T1000 (cell line): Measurements from ENCODE around the gene BAIAP3.
A peak's percentile ranks its signal among the peaks of the same experiment; 100 is the strongest.

Experiments
- DNase-seq: peaks from one replicate; lab custom pipeline; 2025; ENCODE audit warnings: mixed read lengths; lab: John Stamatoyannopoulos, UW

The BAIAP3 gene

DNA sequence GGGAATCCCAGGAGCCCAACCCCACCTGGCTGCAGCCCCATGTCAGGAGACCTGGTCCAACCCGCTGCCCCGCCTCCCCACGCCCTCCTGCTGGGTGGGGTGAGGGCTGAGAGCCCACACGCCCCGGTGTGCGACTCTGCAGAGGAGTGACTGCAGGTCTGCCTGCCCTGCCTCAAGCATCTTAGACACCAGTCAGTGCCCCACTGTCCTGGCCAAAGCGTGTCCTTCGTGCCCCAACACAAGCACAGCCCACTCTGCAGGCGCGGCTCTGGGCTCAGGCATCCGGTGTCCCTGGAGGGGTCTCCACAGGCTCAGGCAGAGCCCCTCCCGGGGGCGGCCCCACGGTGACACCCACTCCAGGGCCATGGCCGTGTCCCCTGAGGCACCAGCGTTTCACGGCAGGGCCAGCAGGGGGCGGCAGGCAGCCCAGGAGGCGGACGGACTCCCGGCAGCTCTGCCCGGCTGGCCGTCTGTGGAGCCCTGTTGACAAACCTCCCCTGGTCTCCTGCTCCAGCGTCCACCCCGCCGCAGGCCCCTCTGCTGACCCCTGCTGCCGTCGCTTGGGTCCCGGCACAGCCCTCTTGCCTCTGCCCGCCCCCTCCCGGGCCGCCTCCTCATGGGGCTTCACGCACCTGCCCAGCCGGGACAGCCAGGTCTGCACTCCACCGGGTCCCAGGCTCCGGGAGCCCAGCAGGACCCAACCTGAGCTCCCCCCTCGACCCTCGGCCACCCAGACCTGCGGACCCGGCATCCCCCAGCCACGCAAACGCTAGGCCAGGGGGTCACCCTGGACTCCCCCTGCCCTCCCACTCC, 32.6 kb upstream of the BAIAP3 start:
- no peak for DNase-seq

DNA sequence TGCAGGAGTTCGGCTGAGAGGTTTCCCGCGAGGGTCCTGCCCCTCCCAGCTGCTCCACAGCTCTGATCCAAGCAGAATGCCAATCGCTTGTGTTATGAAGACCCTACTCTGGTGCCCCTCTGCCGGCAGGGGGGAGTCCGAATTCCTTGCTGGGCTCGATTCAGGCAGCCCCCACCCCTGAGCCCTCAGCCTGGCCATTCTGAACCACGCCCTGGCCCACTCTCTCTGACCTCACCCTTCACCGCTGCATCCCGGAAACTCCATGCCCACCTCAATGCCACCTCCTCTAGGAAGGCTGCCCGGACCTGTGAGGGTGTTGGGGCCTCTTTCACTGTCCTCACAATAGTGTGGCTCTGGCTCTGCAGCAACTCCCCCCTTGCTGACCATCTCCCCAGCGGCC, 31.9 kb upstream of the BAIAP3 start:
- DNase-seq, result no peak

DNA sequence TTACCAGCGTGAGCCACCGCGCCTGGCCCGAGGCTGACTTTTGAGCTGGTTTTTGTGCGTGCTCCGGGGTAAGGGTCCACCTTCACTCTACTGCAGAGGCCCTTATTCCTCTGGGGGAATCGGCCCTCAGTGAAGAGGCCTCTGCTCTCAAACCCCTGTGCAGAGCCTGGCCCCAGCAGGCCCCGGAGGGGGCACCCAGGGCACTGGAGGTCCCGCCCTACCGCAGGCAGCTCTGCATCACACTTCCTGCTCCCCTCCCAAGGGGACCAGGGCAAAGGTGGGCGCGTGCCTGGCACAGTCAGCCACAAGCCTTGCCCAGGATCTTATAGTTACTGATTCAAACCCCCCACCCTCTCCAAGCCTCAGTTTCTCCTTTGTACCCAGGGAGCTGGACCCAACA, 27.6 kb upstream of the BAIAP3 start:
- no peak for DNase-seq

DNA sequence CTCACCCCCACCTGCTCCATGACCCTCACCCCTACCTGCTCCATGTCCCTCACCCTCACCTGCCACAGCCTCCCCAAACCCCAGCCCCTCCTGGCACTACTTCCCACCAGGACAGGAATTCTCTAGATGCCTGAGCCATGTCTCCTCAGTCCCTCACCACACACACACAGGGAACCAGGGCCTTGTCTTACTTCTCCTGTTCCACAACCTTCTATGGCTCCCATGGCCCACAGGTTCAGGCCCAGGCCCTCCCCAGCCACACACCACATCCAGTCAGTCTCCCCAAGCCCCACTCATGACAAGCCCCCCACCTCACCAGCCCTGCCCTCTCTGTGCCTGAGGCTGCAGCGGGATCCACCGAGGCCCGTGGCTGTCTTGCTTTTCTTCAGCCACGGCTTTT, 27.1 kb upstream of the BAIAP3 start:
- no peak for DNase-seq

DNA sequence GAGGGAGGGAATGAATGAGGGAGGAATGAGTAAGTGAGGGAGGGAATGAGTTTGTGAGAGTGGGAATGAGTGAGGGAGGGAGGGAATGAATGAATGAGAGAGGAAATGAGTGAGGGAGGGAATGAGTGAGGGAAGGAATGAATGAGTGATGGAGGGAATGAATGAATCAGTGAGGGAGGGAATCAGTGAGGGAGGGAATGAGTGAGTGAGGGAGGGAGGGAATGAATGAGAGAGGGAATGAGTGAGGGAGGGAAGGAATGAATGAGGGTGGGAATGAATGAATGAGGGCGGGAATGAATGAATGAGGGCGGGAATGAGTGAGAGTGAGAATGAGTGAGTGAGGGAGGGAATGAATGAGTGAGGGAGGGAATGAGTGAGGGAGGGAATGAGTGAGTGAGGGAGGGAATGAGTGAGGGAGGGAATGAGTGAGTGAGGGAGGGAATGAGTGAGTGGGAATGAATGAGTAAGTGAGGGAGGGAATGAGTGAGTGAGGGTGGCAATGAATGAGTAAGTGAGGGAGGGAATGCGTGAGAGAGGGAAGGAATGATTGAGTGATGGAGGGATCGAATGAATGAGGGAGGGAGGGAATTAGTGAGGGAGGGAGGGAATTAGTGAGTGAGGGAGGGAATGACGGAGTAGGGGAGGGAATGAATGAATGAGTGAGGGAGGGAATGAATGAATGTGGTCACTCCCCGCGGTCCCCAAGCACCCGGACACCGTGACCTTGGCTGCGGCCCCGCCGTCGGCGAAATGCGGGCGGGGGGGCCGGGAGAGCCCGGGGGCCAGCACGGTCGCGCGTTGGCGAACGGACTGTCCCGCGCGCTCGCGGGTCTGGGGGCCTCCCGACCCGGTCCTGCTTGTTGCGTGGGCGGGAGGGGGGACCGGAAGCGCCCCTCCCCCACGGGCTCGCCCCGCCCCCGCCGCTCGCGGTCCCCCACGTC, 25.1 kb upstream of the BAIAP3 start:
- DNase-seq, result no peak

DNA sequence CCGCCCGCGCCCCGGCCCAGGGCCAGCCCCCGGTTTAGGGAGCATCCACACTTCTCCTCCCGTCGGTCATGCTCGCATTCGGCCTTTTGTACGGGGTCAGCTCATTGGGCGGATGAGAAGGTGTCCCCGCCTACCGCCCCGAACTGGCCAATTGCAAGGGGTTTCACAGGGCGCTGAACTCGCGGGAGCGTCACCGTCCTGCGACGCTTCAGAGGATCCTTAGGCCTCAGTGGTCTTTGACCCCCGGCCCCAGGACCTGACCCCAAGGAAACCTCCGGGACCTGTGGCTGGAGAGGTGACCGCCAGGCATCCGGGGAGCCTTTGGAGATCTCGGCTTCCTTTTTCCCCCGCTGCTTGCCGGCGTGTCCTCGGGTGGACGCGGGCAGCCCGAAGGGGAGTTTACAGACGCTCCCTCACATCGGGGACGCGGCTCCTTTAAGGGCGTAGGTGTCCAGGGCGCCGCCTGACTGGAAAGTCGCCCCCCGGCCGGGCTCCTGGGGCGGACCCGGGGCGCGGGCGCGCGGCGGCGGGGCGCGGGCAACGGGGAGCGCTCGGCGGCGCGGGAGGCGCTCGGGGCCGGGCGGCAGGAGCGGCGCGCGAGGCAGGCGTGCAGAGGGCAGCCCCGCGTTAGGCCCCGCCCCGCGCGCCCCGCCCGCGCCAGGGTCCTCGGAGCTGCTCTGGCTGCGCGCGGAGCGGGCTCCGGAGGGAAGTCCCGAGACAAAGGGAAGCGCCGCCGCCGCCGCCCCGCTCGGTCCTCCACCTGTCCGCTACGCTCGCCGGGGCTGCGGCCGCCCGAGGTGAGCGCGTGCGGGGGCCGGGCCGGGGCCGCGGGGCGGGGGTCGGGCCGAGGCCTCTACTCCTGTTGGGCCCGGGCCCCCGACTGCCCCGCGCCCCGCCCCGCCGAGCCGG, 24.2 kb upstream of the BAIAP3 start, which contains the start of gene UBE2I:
TSS of gene UBE2I (plus strand) at position 660 of the 909 bp plus-strand sequence. CDS start 4,395 bp downstream, outside the sequence.
- peak; percentile 99 for DNase-seq

DNA sequence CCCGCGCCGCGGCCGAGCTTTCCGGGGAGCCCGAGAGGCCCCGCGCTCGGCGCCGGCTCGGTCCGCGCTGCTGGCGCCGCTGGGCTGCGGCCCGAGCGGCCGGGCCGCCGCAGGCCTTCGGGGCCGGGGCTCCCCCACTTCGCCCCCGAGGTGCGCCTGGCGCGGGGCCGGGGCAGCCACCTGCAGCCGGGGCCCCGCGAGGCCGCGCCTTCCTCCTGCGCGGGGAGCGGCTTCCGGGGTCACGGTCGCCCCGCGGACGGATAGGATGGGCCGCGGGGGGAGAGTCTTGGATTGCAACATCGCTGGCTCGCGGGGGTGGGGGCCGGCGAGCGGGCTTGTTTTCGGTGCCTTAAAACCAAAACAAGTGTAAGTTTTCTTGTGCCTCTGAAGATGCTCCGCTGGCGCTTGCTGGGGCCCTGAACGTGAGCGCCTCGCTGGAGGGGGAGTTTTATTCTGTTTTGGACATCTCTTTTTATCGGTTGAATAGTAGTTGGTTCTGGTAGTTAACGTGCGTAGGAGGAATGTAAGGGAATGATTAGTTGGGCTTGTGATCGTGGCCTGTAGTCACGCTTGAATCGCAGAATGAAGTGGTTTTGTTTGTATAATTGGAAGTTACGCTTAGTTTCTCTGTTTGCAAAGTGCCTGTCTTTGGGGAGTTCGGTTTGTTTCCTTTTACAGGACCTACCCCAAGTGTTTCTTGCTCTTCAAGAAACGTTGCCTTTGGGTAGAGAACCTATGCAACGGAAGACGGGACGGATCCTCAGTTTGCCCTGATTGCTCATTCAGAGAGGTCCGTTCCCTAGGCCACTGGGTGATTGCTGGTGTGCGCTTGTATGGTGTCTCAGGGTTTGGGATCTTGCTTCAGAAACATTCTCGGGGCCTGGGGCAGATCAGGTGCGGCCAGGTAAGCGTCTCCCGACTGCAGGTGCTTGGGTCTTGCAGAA, 23.3 kb upstream of the BAIAP3 start:
- no peak for DNase-seq

DNA sequence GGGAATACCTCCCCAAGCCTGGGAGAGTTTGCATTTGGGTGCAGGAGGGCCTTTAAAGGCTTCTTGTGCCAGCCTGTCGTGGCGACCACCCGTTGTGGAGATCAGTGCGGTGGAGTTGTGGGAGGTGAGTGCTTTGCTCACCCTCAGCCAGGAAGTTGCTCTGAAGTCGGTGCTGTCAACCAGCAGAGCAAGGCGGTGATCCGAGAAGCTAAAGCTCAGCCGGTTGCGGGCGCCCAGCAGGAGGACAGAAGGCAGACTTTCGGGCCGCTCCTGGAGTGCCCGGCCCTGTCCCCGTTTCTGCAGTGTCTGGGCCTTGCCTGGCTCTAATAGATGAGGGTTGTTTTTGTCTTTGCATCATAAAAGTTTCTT, 22.6 kb upstream of the BAIAP3 start:
- no peak for DNase-seq

DNA sequence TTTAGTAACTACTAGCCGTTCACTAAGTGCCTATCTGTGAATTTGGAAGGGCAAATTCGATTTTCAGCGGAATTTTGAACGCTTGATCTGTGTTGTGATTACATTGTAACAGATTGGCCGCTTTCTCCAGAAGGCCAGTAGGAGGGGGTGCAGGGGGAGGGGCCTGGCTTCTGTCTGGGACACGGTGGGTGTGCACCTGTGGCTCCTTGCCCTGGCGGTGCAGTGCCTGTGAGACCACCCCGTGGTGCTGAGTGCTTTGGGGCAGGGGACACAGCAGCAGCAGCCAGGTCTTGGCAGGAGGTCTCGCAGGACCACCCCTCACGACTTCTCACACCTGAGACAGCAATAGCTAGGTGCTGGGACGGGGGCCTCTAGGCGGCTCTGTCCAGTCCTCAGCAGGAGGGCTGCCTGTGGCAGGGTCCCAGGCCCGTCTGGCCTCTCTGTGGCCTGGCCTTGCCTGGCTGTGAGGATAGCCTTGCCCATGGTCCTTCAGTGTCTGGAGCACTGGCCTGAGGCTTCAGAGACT, 22.2 kb upstream of the BAIAP3 start:
- DNase-seq, result no peak

DNA sequence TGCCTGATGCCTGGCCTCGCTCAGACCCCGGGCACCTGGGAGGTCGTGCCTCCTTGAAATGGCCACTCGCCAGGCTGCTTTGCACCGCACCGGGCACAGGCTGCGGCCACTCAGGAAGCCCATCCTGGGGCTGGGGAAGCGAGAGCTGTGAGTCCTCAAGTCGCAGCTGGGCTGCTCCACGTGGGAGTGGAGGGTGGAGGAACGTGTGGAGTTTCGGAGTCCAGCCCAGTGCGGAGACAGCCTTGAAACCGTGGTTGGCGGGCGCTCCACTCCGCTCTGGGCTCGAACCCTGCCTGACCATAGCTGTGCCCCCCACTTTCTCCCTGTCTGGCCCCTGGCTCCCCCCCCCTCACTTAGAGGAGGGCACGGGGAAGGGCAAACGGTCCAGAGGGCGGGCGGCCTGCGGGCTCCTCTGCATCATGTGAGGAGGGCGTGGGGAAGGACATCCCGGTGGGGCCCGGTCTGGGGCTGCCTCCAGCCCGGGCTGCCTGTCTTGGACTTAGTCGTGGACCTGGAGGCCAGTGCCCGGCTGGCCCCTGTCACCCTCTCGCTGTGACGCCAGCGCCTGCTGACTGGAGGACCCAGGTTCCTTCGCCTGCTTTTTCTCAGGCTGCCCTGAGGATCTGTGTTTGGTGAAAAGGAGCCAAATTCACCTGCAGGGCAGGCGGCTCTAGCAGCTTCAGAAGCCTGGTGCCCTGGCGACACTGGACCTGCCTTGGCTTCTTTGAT, 21.5 kb upstream of the BAIAP3 start:
- no peak for DNase-seq

DNA sequence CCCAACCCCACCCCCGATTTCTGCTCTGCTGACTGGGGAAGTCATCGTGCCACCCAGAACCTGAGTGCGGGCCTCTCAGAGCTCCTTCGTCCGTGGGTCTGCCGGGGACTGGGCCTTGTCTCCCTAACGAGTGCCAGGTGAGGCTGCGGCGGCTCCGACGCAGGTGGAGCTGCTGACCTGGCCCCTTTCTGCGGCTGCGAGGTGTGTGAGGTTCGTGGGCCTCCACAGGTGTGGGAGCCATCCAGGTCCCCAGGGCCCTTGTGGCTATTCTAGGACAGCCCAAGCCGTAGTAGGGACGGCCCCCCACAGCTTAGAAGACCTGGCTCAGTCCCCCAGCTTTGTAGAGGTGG, 21.0 kb upstream of the BAIAP3 start:
- no peak for DNase-seq

DNA sequence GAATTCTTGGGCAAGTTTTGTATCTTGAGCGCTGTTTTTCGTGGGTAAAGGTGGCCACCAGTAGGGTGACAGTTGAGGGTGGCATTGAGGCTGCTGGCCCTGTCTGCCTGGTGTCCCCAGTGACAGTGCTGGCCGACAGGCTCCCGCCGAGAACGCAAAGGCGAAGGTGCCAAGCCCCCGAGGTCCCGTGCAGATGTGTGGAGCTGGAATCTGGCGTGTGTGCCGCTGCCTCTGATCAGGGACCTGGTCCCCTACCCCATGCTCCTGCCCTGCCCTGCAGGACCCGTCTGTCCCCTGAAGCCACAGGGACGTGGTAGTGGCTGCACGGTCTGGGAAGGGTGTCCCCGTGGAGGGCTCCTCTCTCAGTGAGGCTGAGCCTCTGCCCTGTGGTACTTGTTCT, 20.5 kb upstream of the BAIAP3 start:
- no peak for DNase-seq

DNA sequence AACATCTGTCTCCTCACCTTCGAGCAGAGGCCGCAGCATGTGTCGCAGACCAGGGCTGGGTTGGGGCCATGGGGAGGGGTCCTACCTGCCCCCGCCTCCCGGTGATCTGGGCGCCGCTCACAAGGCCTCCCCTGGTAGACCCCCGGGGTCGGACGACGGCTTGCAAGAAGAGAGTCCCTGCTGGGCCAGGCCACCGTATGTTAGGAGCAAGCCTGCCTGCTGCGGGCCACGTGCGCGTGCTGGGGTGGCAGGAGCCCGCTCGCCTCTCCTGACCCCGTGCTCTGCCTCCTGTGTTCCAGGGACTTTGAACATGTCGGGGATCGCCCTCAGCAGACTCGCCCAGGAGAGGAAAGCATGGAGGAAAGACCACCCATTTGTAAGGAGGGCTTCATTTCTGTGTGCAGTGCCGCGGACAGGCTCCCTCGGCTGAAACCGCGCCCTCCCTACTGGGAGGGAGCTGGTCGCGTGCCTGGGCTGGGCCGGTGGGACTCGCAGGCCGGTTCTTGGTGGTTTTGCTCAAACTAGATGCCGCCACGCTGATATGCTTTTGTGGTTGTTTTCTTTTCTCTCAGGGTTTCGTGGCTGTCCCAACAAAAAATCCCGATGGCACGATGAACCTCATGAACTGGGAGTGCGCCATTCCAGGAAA, 19.6 kb upstream of the BAIAP3 start:
- no peak for DNase-seq

DNA sequence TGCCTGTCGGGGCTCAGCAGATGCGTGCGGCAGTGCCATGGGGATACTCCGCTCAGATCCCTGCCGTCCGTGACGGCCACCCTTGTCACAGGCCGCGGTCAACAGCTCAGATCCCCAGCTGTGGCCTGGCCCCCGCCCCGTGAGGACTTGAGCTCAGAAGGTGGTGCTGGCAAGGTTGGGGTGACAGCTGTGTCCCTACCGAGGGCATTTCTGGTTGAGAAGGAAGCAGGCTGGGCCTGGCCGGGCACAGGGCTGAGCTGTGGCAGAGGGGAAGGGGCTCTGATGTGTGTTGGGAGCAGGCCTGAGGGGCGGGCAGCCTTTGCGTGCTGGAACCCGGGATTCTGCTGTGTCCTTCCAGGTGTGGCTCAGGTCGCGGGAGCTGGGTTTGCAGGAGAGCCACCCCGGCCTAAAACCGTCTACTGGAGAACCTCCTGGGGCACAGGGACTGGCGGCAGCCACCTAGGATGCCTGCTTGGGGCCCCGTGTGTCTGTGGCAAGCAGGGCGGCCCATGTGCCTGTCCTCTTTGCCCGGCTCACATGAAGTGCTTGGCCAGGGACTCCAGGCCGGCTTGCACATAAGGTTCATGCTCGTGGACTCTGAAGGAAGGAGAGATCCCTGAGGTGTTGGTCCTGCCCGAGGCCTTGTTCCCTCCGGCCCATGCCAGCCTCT, 18.9 kb upstream of the BAIAP3 start:
- no peak for DNase-seq

DNA sequence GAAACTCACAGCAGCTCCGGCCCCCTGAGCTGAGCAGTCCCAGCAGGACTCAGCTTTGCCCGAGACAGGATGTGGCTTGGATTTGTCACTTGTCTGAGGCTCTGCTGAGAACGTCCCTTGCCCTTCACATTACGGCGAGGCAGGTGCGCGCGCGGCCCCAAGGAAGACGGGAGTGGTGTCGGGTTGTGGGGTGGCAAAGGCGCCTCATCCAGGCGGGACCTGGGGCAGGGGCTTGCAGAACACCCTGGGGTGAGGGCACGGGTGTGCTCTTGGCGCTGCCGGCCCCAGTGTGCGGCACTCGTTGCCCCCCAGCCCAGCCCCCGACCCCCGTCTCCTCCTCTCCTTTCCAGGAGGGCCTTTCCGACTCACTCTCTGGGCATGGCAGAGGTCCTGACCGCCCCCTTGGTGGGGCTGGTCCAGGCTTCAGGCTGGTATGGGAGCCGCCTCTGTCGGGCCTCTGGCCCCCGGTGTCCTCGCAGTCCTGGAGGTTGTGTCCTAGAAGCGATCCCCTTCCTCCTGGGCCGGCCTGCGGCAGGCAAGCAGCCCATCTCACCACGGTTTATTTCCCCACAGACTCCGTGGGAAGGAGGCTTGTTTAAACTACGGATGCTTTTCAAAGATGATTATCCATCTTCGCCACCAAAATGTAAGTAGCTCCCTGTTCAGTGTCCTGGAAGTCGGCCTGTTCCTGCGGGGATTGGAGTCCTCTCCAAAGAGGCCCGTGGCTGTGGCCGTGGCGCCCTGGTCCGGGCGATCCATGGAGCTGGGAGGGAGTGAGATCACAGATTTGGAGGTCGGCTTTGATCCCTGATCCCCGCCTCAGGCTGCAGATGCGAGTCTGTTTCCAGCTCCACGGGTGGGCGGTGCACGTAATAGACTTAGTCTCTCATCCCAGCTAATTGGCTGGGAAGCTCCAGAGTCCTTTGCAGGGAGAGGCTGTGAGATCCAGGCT, 18.1 kb upstream of the BAIAP3 start:
- no peak for DNase-seq

DNA sequence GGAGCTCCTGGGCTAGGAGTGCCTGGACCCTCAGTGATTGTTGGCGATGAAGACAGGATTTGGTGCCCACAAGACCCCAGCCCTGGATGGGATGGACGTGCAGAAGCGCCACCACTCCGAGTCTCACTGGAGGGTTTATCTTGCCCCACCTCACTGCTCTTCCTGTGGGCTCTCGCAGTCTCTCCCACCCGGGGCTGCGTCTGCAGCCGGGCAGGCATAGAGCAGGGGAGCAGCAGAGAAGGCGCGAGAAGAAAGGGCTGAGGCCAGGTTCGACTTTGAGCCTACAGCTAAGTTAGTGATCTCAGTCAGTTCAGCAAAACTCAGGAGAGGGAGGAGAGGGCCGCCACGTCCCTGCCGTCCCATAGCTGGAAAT, 17.4 kb upstream of the BAIAP3 start:
- no peak for DNase-seq

DNA sequence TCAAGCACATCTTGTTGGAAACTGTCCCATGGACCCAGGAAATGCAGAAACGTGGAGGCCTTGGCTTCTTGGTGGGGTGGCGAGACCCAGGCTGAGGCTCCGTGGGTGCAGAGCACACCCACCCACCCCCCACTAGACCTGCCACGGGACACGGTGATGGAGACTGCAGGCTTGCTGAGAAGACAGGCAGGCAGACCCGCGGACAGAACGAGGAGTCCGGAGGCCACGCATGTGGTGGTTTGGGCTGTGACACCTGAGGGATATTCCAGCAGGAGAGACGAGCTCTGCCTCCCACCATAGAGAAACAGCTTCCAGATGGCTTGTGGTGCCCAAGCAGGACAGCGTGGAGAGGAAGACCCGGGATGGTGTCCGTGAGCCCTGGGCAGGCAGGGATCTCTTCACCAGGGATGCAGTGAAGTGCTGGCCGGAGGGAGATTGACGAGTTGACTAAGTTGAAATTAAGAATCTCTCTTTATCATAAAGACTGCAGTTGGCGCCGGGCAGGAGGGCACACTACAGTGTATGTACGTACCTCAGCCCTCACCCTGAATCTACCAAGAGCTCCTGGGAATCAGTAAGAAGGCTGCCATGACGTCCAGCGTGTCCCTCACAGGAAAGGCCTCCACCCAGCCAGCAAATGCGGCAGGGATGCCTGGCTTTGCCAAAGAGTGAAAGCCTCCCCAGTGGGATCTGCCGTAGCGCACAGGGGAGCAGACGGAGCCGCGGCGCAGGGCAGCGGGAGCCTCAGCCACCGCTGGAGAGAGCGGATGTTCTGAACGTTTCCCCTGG, 15.8 kb upstream of the BAIAP3 start:
- no peak for DNase-seq
